GM19397 (cell line): ENCODE measurements around the gene SDF2L1.
"Not testable (repeated sequence)": the region's sequence is repeated elsewhere in the genome, so short reads cannot be mapped to it uniquely, and the experiment has no call there.

Experiments
- ATAC-seq: cut with Tn5 transposase; IDR thresholded peaks from one replicate; pipeline ENCODE4 v1.9.1; 2021; ENCODE audit warnings: mild to moderate bottlenecking, moderate library complexity; ENCODE audit not compliant: unreplicated experiment

SDF2L1 gene

GRCh38 chr22:21686193-21686608 lies 44.1 kb downstream of the SDF2L1 start:
- ATAC-seq: no peak

GRCh38 chr22:21686634-21687393 lies 44.7 kb downstream of the SDF2L1 start:
- ATAC-seq: no peak

DNA sequence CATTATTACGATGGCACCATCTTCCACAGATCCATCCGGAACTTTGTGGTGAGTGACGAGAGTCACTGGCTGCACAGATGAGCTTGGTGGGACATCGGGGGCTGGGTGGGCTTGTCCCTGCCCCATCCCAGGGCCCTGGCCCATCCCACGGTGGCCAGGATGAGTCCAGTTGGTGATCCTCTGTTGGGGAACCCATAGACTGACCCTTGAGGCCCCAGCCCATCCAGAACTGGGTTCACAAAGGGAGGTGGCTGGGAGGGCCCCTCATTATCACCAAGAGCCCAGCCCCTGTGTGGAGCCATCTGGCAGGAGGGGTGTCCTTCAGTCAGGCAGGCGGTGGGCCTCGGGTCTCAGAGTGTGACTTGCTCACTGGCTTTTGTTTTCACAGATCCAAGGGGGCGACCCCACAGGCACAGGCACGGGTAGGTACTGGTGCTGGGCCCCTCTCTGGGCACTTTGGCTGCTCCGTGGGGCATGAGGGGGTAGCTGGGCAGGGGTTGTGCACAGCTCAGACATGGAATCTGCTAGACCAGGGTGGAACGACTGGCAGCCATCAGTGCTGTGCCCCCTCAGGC lies 45.7 kb downstream of the SDF2L1 start:
- ATAC-seq: no peak

DNA sequence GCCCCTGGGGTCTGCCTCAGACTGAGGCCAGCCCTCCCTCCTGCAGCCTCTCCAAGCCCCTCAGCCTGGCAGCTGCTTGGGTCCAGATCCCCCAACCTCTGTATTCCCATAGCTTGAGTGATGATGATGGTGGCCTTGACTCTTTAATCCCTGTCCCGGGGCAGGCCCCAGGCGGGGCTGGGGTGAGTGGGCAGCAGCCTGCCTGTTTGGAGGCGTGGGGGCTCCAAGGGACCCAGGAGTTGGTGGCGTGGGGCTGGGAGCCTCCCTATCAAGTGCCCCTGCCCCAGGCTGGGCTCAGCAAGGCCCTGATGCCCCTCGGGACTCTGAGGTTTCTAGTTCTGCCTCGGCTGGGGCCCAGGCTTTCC lies 46.2 kb downstream of the SDF2L1 start:
- no peak for ATAC-seq

DNA sequence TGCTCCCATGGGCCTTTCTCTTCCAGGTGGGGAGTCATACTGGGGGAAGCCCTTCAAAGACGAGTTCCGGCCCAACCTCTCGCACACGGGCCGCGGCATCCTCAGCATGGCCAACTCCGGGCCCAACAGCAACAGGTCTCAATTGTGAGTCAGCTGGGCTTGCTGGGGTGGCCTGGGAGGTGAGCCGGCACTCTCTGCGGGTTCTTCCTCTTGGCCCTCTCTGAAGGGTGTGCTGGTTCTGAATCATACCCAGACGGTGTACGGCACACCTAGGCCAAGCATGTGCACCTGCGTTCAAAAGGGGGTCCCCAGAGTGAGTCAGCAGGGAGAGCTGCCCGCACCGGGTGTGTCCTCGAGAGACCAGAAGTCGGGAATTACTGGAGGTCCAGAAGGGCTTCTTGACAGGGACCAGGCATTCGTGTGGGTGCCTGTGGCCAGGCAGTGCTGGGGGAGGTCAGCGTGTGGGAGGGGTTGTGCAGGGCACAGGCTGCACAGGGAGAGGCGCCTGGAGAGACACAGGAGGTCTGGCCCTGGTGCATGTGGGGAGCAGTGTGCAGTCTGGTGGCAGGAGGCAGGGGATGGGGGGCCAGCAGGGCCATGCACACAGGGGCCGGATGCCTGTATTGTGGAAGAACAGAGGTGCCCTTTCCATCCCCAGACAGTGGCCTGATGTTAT lies 46.7 kb downstream of the SDF2L1 start:
- ATAC-seq: no peak

GRCh38 chr22:21690401-21690801 lies 48.3 kb downstream of the SDF2L1 start:
- no peak for ATAC-seq

DNA sequence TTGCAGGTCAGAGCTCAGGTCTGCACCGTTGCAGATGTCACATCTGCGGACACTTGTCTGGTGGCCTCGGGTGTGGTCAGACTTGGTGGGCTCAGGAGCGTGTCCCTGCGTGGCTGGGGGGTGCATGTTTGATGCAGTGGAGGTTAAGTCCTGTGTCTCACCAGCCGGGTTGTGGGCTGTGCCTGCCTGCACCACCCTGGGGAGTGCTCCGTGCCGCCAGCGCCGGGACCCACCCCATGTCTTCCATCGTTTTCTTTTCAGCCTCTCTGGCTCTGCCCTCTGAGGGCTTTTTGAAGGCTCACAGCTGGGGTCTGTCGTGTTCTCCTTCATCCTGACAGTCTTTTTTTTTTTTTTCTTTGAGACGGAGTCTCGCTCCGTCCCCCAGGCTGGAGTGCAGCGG lies 49.7 kb downstream of the SDF2L1 start:
- no peak for ATAC-seq

DNA sequence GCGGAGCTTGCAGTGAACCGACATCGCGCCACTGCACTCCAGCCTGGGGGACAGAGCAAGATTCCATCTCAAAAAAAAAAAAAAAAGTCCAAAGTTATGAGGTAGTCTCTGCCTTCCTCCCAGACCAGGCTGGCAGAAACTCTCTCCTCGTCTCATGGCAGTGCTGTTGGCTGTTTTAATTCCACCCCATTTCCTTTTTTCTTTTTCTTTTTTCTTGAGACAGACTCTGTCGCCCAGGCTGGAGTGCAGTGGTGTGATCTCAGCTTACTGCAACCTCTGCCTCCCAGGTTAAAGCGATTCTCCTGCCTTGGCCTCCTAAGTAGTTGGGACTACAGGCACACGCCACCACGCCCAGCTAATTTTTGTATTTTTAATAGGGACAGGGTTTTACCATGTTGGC lies 50.8 kb downstream of the SDF2L1 start:
- ATAC-seq: not testable (repeated sequence)

GRCh38 chr22:21693333-21693998 lies 51.4 kb downstream of the SDF2L1 start:
- no peak for ATAC-seq
